K562 (cell line): ENCODE results near the gene SPDYE16.

Experiments used
- CCAR2 ChIP-seq: fragments of 200-400 bp; formaldehyde crosslinking; IDR thresholded peaks from 2 replicates; pipeline ENCODE4 v1.6.1; 2017; ENCODE audit warnings: mild to moderate bottlenecking, low read depth, low read length
- CHD2 ChIP-seq: IDR thresholded peaks from 2 replicates; pipeline ENCODE4 v1.6.1; 2011; ENCODE audit warnings: low read depth, low read length
- EP300 ChIP-seq: IDR thresholded peaks from 2 replicates; pipeline ENCODE4 v1.6.1; 2012; ENCODE audit warnings: low read length, improper control_type of control experiment
- HIVEP1 ChIP-seq: fragments of 250-450 bp; sonication (Bioruptor Pico); IDR thresholded peaks from 2 replicates; pipeline ENCODE4 v1.4.0; 2020; ENCODE audit warnings: mild to moderate bottlenecking
- NELFE ChIP-seq: IDR thresholded peaks from 2 replicates; pipeline ENCODE4 v1.6.1; 2011; ENCODE audit warnings: mild to moderate bottlenecking; ENCODE audit not compliant: insufficient read depth, insufficient read length
- NFIC ChIP-seq: fragments of 450-650 bp; IDR thresholded peaks from 2 replicates; pipeline ENCODE4 v1.6.1; 2017; ENCODE audit warnings: mild to moderate bottlenecking, inconsistent platforms
- RFX5 ChIP-seq: IDR thresholded peaks from 2 replicates; pipeline ENCODE4 v1.6.1; 2011; ENCODE audit warnings: low read depth, mild to moderate bottlenecking, improper control_type of control experiment, low read length
- SMARCC2 ChIP-seq: fragments of 450-650 bp; IDR thresholded peaks from 2 replicates; pipeline ENCODE4 v1.6.1; 2017; ENCODE audit warnings: antibody characterized with exemption, moderate library complexity, mild to moderate bottlenecking, low read depth
- ZBTB26 ChIP-seq: fragments of 450-650 bp; formaldehyde crosslinking; IDR thresholded peaks from 2 replicates; pipeline ENCODE4 v1.4.0; 2022; ENCODE audit warnings: missing genetic modification characterization
- ZNF77 ChIP-seq: fragments of 250-450 bp; sonication (Bioruptor Pico); IDR thresholded peaks from 2 replicates; pipeline ENCODE4 v1.5.0; 2020
- TF ChIP-seq, protein P1 (sequence below), 3 experiments: IDR thresholded peaks in 2 of 3; conservative IDR thresholded peaks in 1 of 3; 2 replicates each; pipeline ENCODE4 v1.5.1; 2011 to 2012; ENCODE audit warnings: low read length in 3 of 3, mild to moderate bottlenecking in 3 of 3, control low read depth in 2 of 3, improper control_type of control experiment in 1 of 3, inconsistent platforms in 1 of 3, low read depth in 1 of 3, mixed read lengths in 1 of 3, moderate library complexity in 1 of 3; ENCODE audit not compliant: insufficient read depth in 2 of 3

- TF ChIP-seq CCAR2 (no peak), ZNF77 (no peak), EP300 (no peak), NFIC (no peak), RFX5 (no peak), ZBTB26 (CRISPR knock-in tag) (no peak), SMARCC2 (no peak), CHD2 (no peak), NELFE (no peak), HIVEP1 (CRISPR knock-in tag) (no peak)
- TF ChIP-seq, protein P1, sequence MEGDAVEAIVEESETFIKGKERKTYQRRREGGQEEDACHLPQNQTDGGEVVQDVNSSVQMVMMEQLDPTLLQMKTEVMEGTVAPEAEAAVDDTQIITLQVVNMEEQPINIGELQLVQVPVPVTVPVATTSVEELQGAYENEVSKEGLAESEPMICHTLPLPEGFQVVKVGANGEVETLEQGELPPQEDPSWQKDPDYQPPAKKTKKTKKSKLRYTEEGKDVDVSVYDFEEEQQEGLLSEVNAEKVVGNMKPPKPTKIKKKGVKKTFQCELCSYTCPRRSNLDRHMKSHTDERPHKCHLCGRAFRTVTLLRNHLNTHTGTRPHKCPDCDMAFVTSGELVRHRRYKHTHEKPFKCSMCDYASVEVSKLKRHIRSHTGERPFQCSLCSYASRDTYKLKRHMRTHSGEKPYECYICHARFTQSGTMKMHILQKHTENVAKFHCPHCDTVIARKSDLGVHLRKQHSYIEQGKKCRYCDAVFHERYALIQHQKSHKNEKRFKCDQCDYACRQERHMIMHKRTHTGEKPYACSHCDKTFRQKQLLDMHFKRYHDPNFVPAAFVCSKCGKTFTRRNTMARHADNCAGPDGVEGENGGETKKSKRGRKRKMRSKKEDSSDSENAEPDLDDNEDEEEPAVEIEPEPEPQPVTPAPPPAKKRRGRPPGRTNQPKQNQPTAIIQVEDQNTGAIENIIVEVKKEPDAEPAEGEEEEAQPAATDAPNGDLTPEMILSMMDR (IDR thresholded peaks at IDR 0.05 in 2 of 3, conservative IDR thresholded peaks at IDR 0.05 in 1 of 3; ENCODE audit: insufficient read depth in 2 of 3, low read depth in 1 of 3, low read length in 3 of 3), result no peak
Measured at GRCh38 chr7:76514926-76515771, 27.9 kb downstream of the SPDYE16 start.
